Parathyroid adenoma (tissue), 2 donors: ENCODE results near the gene STAMBPL1.

Experiments
- H2AFZ ChIP-seq: fragments of 300-600 bp; sonication (generic); one replicate; pipeline ENCODE4 v1.7.0; 2017; ENCODE audit warnings: antibody characterized with exemption, mild to moderate bottlenecking
- H3K27ac ChIP-seq: fragments of 300-600 bp; sonication (generic); one replicate; pipeline ENCODE4 v1.7.0; 2017
- H3K27me3 ChIP-seq: fragments of 300-600 bp; sonication (generic); one replicate; pipeline ENCODE4 v1.7.0; 2017; ENCODE audit warnings: low read length; ENCODE audit not compliant: control insufficient read depth, insufficient read depth
- H3K36me3 ChIP-seq: fragments of 300-600 bp; sonication (generic); one replicate; pipeline ENCODE4 v1.7.0; 2017; ENCODE audit warnings: low read length; ENCODE audit not compliant: control insufficient read depth, insufficient read depth
- H3K4me1 ChIP-seq: fragments of 300-600 bp; sonication (generic); one replicate; pipeline ENCODE4 v1.7.0; 2017; ENCODE audit warnings: control low read depth
- H3K4me2 ChIP-seq: fragments of 300-600 bp; sonication (generic); one replicate; pipeline ENCODE4 v1.7.0; 2017; ENCODE audit warnings: low read length
- H3K4me3 ChIP-seq: fragments of 300-600 bp; sonication (generic); one replicate; pipeline ENCODE4 v1.7.0; 2017; ENCODE audit warnings: low read depth, low read length
- H3K79me2 ChIP-seq: fragments of 300-600 bp; sonication (generic); one replicate; pipeline ENCODE4 v1.7.0; 2017; ENCODE audit warnings: control low read depth
- H3K9ac ChIP-seq: fragments of 300-600 bp; sonication (generic); one replicate; pipeline ENCODE4 v1.7.0; 2017; ENCODE audit warnings: mild to moderate bottlenecking
- H3K9me3 ChIP-seq: fragments of 300-600 bp; sonication (generic); one replicate; pipeline ENCODE4 v1.7.0; 2017; ENCODE audit warnings: low read length; ENCODE audit not compliant: control insufficient read depth
- TF ChIP-seq, protein P1 (sequence below): fragments of 300-600 bp; sonication (generic); IDR thresholded peaks from one replicate; pipeline ENCODE4 v1.7.0; 2017; ENCODE audit warnings: antibody characterized with exemption, mild to moderate bottlenecking
- donor health status: primary hyperparathyroidism.

The STAMBPL1 gene

DNA sequence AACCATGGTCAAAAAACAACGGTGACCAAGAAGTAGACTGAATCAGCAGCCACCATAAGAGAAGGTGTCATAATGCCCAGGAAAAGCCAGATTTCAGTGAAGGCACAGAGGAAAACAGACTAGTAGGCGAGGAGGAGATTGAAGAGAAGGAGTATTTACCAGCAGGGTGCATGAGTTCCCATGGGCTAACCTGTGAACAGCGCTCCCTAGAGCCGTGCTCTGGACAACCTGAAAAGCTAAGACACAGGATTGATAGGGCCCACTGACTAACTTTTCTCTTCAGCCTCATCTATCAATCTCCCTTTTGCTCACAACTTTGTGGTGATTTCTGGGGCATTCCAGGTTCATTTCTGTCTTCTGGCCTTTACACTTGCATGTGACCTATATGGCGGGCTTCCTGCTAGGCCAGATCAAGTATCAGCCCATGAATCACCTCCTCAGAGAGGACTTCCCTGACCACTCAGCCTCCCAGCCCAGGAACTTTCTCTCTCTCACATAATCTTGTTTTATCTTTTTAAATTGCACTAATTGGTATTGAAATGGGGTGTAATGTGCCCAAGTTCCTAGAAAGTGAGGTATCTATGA lies 41.2 kb upstream of the STAMBPL1 start:
- H3K36me3 ChIP-seq, result no peaks in the 10 kb centered on the region
- no peaks in the 10 kb centered on the region for H3K9me3 ChIP-seq
- no peak overlapping the region for H2AFZ ChIP-seq
- H3K79me2 ChIP-seq, result no peaks in the 10 kb centered on the region
- TF ChIP-seq, protein P1, sequence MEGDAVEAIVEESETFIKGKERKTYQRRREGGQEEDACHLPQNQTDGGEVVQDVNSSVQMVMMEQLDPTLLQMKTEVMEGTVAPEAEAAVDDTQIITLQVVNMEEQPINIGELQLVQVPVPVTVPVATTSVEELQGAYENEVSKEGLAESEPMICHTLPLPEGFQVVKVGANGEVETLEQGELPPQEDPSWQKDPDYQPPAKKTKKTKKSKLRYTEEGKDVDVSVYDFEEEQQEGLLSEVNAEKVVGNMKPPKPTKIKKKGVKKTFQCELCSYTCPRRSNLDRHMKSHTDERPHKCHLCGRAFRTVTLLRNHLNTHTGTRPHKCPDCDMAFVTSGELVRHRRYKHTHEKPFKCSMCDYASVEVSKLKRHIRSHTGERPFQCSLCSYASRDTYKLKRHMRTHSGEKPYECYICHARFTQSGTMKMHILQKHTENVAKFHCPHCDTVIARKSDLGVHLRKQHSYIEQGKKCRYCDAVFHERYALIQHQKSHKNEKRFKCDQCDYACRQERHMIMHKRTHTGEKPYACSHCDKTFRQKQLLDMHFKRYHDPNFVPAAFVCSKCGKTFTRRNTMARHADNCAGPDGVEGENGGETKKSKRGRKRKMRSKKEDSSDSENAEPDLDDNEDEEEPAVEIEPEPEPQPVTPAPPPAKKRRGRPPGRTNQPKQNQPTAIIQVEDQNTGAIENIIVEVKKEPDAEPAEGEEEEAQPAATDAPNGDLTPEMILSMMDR, result no peak
- no peak overlapping the region for H3K4me3 ChIP-seq
- H3K9ac ChIP-seq, result no peak overlapping the region
- H3K4me1 ChIP-seq, result no peaks in the 10 kb centered on the region
- H3K4me2 ChIP-seq, result no peak overlapping the region
- H3K27ac ChIP-seq, result no peak overlapping the region
- no peaks in the 10 kb centered on the region for H3K27me3 ChIP-seq

DNA sequence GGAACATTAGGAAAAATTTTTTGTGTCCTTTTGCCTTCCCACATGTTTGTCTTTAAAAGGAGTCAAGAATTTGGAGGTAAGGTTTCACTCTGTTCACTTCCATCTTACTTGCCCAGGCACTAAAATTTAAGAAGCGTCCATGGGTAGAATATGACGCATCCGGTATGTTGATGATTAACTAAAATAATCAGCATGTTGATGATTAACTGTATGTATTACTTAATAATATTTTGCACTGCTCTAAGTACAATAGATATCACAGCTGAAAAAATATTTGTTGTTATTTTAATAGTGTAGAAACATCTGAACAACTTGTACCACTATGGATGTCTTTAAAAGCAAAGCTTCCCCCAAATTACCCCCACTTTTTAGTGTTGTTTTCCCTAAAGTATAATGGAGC lies 39.9 kb upstream of the STAMBPL1 start:
- Histone ChIP-seq H3K4me2 (no peak overlapping the region), H2AFZ (no peak overlapping the region), H3K27ac (no peak overlapping the region), H3K36me3 (no peaks in the 10 kb centered on the region), H3K9me3 (no peaks in the 10 kb centered on the region), H3K79me2 (no peaks in the 10 kb centered on the region), H3K4me1 (no peaks in the 10 kb centered on the region), H3K9ac (no peak overlapping the region), H3K27me3 (no peaks in the 10 kb centered on the region), H3K4me3 (no peak overlapping the region)
- TF ChIP-seq, protein P1, result no peak

DNA sequence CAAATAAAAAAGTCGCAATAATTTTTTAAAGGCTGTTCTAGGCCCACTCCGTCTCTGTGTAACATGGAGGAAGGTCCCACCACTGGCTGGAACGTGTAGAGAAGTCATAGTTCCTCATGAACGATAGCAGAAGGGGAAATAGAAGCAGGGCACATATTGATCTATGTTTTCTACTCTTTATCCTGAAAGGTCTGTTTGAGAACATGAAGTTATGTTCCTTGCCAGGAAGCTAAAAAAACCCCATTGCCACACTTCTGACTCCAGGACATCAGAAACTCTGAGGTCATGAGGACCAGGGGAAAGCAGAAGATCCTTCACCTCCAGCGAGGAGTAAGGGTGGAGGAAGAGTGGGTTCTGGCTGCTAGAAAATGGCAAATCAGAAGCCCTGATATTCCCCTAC lies 39.2 kb upstream of the STAMBPL1 start:
- H3K27me3 ChIP-seq, result no peaks in the 10 kb centered on the region
- no peak overlapping the region for H3K9ac ChIP-seq
- TF ChIP-seq, protein P1, result no peak
- H3K79me2 ChIP-seq, result no peaks in the 10 kb centered on the region
- no peak overlapping the region for H2AFZ ChIP-seq
- H3K4me3 ChIP-seq, result no peak overlapping the region
- no peaks in the 10 kb centered on the region for H3K4me1 ChIP-seq
- H3K4me2 ChIP-seq, result no peak overlapping the region
- H3K36me3 ChIP-seq, result no peaks in the 10 kb centered on the region
- no peaks in the 10 kb centered on the region for H3K9me3 ChIP-seq
- H3K27ac ChIP-seq, result no peak overlapping the region

DNA sequence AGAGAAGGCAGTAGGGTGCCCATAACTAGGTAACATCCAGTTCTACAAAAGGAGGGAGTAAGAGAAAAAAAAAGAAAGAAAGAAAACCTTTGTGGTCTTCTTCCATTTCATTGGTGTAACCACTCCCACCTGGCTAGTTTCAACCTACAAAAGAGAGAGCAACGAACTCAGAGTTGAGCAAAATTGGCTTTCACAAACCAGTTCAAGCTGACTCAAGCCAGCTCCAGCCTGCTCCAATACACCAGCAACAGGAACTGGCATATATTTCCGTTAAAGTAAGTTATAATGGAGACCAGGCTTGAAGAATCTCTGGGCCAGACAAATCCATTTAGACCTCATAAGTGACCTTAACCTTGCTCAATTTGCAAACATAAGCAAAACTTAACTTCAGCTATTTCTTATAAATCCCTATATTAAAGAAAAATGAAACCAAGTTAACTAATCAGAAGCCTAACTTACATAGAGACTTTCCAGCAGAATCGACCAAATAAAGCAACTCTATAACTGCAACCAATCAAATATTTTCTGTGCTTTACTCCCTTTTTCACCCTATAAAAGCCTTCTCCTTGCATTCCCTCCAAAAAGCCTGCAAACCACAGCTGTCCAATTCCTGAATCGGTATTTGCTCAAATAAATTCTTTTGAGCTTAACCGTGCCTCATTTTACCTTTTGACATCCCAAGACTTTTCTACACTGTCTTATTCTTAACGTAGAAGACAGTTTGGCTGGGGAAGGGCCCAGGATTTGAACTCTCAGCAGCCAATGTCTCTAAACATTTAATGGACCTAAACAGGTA lies 38.5 kb upstream of the STAMBPL1 start:
- H3K27me3 ChIP-seq, result no peaks in the 10 kb centered on the region
- no peak overlapping the region for H3K27ac ChIP-seq
- no peaks in the 10 kb centered on the region for H3K9me3 ChIP-seq
- H2AFZ ChIP-seq, result no peak overlapping the region
- H3K4me2 ChIP-seq, result no peak overlapping the region
- no peak overlapping the region for H3K9ac ChIP-seq
- TF ChIP-seq, protein P1, result no peak
- H3K4me1 ChIP-seq, result no peaks in the 10 kb centered on the region
- no peak overlapping the region for H3K4me3 ChIP-seq
- no peaks in the 10 kb centered on the region for H3K36me3 ChIP-seq
- H3K79me2 ChIP-seq, result no peaks in the 10 kb centered on the region

DNA sequence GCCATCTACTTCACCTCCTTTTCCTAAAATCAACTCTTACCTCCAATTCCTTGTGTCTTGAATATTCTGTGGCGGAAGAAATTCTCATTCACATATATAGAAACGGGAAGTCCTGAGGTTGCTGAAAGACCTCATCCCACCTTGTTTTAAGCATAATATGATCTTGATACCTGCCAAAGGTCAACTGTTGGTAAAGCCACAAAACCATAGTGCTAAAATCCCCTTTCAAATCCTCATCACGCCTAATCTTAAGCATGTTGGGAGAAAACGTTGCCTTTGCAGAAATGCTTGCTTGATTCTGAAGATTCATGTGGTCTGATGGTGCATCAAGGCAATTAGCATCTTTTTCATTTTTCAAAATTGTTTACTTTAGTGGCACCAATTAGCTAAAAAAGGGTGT lies 36.9 kb upstream of the STAMBPL1 start:
- Histone ChIP-seq H3K27ac (no peak overlapping the region), H2AFZ (no peak overlapping the region), H3K27me3 (no peaks in the 10 kb centered on the region), H3K9me3 (no peaks in the 10 kb centered on the region), H3K36me3 (no peaks in the 10 kb centered on the region), H3K4me3 (no peak overlapping the region), H3K9ac (no peak overlapping the region), H3K79me2 (no peaks in the 10 kb centered on the region), H3K4me2 (no peak overlapping the region), H3K4me1 (no peaks in the 10 kb centered on the region)
- TF ChIP-seq, protein P1, result no peak
